Stimulated activated naive CD4-positive, alpha-beta T cell (primary cell): ENCODE results near the gene TRAM2.

ENCODE experiments used
- DNase-seq, 6 experiments: peaks; one replicate each; lab custom pipeline; 2025; lab: John Stamatoyannopoulos, UW

TRAM2 gene

DNA sequence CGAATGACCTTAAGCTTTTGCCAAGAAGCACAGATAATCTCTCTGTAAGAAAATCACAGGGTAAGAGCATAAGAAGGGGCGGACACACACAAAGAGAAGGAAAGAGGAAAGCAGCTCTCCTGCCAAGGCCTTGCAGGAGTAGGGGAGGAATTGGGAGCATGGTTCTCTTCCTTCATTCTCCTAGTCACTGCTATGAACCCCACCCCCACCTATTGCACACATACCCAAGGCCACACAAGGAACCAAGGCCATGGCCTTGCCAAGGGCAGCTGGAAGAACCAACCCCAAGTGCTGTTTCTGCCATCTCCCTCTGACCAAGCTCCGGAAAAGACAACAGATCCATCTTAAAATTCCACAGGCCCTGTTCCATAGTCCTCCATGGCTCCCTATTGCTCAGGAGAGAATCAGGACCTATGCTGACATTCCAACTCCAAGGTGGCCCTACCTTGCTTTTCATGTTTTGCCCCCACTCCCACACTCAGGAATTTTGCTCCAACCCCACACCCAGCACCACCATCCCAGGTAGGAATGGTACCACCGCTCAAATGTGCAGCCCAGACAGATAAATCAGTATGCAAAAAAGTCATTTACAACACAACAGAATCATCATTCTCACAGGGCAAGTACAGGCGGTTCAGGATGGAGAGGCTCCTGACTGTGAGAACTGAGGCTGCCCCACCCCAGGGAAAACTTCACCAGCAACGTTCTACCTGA lies 31.3 kb downstream of the TRAM2 start:
- DNase-seq: no peak

DNA sequence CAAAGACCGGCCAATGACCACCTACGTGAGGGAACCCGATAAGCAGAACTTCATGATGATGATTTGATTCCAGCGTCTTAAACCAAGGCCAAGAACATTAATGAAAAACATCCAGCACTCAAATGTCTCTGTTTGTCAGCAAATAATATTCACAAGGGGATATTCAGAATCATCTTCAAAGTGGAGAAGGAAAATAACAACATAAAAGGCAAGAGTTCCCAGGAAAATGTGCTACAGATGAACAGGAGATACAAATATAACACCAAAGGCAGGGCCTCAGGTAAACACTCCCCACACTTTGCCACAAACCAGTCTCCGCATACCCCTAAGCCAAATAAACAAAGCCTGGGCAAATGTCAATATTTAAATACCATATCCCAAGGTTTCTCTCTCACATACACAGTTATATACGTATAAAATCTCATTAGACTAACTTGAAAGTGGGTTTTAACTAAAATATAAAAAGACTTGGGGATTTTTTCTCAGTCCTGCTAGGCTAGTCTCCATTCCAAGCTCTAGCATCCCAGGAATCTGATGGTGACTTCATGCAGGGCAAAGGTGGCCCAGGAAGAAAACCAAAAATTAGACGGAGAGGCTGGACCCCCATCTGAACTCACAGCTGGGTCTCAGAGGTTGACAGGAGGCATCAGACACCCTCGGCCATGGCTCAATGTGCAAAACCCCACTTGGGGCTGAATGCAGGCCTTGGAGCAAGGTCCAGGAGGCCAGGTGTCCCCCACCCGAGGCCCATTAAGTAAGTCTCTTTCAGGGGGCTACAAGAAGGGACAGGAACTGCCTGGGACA lies 32.1 kb downstream of the TRAM2 start:
- DNase-seq: no peak

DNA sequence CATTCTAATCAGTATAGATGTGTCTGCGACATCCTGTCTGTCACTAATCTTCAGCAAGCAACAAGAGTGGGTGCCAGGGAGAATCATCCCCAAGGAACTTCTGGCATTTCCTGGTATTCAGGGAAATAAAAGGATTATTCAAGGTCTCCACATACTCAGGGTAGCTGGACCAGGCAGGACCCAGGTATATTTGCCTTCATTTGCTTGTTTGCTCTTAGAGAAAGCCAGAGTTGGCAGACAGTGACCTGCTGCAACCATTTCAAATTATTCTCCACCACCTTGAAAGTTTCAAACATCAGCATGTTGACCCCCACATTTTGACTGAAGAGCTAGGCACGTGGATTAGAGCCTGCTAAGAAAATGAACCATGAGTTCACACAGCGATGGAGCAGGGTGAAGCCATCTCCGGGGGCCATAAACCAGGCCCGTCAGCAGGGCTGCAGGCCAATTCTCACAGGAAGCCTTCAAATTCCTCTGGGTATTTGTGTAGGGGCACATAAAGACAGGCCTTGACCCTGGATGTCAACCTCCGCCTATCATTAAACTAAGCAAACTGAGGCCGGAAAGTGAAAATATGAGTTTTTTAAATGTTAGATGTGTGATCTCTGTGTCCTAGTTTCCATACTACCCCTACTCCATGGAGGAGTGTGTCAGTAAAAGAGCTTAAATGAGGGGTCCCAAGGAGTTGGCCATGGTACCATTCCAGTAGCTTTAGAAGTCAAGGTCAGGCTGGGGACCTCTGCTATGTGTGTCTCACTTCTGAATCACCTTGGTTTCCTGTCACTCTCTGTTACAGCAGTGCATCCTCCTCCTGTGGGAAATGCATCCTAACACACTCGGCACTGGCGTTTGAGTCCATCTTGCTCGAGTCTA lies 32.9 kb downstream of the TRAM2 start:
- no peak for DNase-seq

DNA sequence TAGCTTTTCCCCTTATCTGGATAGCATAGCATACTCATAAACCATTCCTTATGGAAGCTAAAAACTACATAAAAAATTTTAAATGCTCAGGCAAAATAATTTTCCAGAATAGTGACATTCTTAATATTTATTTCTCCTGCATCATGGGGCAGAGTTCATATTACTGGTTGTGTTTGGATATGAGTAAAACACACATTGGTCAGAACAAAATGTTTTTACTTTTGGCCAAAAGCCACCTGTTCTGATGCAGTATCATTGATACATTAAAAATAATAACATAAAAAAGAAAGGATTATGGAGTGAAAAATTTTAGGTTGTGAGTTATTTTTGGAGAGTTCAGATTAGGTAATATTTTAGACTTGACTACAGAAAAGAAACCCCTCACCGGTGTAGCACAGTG lies 33.6 kb downstream of the TRAM2 start:
- no peak for DNase-seq

DNA sequence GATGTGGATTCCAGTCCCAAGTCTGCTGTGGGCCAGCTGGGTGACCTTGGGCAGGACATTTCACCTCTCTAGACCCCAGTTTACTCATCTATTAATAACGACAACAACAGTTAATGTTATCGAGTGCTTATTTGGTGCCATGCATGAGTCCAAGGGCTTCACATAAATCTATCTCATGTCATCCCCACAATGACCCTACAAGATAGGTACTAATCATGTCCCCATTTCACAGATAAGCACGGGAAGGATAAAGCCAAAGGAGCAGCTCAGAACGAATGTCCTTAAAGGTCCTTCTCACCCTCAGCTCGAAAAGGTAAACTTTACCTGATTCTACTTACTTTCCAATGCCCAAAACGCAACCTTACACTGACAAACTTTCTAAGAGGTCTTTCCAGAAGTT lies 35.7 kb downstream of the TRAM2 start:
- DNase-seq: no peak

DNA sequence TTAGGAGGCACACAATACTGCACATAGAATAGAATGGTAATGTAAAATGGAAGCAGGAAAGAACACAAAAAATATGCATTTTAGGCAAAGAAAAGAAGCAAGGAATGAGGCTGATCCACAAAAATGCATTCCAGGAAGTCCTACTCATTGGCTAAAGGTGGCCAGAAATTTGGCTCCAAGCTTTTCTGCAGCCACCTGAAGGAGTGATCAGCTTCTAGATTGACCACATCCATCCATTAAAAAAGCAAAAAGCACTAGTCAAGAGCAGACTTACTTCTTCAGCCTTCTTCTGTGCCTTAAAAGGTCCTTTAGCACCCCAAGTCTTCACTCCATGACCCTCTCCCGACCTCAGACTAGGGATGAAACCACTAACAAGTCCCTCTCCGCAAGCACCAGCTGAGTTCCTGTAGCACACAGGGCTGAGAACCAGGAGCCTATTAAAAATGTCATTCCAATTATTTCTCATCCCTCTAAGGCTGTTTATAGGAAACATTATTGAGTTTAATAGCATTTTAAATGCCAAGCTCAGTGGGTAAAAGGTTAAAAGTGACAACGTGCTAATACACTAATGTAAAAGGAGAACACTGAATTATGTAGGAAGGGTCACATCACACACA lies 36.5 kb downstream of the TRAM2 start:
- DNase-seq: no peak

DNA sequence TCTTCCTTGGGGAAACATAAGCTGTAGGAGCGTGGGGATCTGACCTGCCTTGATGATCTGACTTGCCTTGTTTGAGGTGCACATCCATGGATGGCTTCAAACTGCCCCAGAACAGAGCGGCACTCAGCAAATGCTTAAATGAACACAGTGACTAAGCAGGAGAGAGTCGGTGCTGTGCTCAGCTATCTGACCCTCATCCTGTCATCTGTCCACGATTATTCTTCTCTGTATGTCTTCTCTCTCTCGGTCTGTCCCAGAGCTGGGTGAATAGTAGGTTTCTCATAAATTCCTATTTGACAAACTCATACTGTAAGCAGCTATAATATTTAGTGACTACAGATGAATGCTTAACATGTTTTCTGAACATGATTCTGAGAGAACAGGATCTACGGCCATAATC lies 37.3 kb downstream of the TRAM2 start:
- DNase-seq: no peak

DNA sequence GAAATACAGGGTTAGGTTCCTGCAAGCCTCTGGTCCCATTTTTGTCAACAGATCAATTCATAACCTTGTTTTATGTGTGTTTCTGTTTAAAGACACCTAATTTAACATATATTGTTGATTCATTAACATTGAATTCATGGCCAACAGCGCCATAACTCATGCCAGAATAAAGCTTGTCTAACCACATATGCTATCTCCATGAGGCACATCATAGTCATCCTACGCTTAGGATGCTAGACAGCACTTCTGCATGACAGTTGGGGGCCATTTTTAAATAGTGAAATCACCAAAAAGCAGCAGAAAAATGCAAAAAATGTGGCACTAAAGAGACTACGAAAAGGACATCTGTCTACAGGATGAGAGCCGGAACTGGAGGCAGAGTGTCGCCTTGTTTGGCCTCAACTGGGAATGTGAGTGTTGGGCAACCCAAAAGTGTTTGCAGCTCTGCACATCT lies 37.9 kb downstream of the TRAM2 start:
- no peak for DNase-seq

DNA sequence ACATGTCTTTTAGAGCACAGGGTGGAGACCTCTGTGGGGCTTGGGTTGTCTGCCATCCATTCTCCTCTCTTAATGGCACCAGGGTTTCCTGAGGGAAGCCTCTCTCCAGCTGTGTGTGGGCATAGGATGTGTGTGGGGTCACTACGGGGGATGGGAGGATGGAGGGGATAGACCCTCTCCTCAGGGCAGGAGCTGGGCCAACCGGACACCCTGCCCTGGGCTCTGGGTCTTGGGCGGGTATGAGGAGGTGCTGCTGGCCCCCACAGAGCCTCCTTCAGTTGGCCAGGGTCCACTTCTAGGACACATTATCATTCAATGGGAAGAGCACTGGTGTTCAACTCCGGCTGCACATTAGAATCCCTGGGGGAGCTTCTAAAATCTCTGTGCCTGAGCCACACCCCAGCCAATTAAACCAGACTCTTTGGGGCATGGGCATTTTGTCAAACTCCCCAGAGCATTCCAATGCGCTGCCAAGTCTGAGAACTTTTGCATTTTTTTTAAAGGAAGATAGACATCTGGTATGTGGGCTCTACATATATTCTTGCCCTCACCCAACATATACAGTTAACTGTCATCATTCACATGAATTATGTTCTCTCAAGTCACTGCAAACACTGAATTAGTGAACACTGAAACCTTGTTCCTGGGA lies 38.5 kb downstream of the TRAM2 start:
- no peak for DNase-seq

DNA sequence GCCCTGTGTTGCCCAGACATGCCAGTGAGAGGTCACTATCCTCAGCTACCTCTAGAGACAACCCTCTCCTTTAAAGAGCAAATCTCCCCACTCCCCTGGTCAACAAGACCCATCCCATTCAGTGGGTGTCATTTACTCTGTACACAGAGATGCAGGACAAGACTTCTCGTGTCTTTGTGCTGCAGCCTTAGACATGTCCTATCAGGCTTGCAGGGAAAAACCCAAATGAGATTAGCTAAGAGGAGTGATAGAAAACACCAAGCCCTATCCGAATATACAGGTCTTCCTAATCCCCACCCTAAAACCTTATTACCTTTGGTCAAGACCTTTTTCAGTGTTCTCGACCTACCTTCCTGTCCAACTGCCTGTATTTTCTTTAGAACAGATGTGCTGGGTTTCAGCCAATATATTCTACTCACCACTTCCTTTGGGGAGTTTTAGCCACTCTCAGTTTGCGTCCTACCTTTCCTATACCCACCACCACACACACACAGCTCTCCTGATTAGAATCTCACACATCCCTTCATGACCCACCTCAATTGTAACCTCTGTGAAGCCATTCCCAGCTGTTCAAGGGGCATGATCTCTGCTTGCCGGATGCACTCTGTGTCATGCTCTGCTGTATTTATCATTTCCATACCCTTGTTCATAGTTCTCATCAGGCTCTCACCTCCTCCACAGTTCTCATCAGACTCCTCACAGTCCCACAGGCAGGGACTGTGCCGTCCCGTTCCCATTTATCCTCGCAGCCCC lies 39.7 kb downstream of the TRAM2 start:
- DNase-seq: no peak

DNA sequence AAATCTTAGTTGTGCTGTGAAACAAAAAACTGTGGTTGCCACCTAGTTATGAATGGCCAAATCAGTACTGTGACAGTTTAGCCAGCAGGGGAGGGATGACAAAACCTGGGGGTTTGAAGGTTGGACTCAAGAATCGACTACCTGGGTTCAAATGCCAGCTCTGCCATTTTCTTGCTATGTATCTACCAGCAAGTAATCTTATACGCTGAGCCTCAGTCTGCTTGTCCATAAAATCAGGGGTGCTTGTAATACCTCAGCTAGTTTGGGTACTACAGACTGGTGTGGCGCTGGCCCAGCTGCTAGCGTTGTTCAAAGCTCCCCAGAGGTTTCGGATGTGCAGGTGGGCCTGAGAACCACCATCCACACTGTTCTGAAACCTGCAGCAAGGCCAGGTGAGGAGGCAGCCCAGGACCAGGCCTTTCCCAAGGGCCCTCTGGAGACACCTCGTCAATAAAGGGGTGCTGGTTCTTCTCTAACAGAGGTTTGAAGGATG lies 40.4 kb downstream of the TRAM2 start:
- DNase-seq: no peak

DNA sequence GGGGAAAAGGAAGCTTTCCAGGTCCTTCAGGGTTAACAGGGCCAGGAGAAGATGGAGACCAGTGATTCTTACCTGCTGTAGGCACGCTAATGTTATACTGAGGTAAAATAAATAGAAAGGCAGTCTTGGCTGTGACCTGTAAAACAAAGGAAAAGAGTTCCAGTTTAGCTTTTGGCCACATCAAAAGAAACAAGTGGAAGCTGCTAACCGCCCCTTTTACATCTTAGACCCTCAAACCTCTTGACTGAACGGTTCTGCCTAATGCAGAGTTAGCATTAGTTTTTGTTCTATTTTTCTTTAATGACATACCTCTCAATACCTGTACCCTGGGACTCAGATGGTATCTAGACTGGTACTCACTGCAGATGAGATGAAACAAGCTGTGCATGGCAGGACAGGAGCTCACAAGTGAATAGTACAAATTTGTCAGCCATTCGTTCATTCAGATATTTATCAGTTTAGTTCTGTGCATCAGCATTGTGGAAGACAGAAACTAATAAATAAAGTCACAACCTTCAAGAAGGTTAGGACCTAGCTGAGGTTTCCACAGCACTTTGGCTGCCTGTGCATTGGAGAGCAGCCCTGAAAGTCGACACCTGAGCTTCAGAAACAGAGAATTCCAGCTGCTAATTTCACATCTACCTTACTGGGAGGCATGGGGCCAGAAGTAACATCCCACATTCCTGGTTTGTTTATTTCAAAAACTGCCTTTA lies 41.0 kb downstream of the TRAM2 start:
- no peak for DNase-seq

DNA sequence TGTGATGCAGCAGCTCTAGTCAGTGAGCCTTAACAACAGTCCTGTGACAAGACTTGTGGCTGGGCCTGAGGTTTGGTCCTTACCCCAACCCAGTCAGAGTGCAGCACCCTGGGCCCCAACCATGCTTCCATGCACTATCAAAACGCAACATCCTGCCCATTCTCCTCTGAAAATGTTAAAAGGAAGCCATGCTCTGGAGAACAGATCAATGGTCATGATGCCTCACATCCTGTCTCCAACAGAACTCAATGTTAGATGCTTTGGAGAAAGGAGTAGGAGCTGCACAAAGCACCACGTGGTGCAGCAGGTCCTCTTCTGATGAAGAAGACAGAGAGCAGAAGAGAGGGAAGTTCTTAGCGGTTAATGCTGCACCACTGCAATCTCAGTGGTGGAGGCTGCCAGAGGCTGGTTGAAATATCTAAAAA lies 41.9 kb downstream of the TRAM2 start:
- DNase-seq: no peak

DNA sequence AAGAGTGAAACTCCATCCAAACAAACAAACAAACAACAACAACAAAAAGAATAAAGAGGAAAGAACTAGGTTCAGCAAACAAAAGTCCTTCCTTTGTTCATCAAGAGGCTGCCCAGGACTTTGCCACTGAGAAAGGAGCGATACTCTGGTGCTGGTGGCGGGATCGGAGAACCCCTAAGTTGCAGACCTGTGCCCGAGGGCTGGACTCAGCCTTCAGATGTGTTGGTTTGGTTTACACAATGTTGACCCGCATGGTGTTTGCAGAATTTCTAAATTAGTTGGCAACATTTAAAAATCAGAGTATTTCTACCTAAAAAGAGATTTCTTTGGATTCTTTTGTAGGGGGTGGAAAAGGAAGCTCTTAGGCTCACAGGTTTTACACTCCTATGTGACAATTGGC lies 42.5 kb downstream of the TRAM2 start:
- DNase-seq: no peak

DNA sequence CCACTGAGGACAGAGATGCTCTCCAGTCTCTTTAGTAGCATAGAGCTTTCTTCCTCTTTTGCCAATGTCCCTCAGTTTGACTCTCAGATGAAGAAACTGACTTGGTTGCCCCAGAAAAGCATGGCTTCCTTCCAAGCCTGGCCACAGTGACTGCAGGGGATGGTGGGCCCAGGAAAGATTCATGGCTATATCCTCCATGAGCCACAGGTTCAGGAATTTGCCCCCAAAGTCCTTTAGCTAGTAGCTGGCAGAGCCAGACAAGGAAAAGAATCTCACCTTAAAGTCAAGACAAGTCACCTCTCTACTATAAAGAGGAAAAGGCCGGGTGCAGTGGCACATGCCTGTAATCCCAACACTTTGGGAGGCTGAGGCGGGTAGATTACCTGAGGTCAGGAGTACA lies 43.4 kb downstream of the TRAM2 start:
- DNase-seq: no peak

DNA sequence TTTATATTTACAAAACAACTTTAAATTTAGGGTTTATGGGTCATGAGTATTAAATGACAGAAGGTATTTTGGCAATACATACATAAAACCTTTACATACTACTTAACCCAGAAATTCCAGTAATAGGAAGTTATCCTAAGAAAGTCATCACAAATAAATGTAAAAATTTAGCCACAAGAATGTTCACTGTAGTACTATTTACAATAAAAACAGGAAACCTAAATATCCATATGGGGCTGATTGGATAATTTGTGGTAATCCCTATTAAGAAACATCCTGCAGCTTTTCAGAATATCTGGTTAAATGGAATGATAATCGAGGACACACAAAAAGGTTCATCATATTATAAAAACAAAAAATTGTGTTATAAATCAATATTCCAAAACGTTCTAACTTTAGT lies 44.4 kb downstream of the TRAM2 start:
- no peak for DNase-seq

DNA sequence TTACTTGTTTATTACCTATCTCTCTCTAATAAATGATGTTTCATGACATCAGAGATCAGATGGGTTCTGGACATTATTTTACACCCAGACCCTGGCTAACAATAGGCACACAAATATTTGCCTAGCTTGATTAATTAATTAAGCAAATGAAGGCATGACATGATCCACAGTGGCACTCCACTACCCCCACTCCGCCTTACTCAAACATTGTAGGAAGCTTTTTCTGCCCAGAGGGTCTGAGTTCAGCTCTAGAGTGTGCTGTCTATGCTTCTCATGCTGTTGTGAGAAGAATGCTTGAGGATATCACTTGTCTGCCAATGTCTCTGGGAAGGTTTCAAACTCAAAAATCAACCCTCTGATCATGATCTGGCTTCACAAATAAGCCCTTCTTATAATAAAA lies 45.0 kb downstream of the TRAM2 start:
- no peak for DNase-seq

DNA sequence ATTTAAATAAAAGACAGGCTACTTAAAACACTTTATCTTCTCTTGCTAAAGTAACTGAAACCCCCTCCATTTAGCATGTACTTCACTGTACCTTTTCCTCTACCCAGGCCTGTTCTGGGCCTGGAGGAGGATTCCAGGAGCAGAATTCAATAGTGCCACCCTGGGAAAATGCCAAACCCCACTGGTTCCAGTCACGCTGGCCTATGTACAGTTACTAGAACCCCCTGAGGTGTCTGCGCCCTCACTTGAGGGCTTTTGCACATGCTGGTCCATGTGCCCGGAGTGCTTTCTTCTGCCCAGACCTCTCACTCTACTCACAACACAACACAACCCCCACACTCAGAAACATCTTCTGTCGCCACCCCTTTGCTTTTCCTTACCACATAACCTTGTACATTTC lies 45.5 kb downstream of the TRAM2 start:
- DNase-seq: no peak

DNA sequence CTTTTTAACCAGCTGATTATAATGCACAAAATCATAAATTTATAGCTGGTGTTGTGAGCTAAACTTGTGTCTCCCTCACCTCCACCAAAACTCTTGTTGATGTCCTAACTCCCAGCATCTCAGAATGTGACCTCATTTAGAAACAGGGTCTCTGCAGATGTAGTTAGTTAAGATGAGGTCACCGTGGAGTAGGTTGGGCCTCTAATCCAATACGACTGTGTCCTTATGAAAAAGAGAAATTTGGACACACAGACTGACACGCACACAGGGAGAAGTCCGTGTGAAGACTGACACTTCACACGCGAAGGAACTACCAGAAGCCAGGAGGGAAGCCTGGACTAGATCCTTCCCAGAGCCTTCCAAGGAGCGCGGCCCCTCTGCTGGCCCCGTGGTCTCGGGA lies 46.5 kb downstream of the TRAM2 start:
- no peak for DNase-seq

DNA sequence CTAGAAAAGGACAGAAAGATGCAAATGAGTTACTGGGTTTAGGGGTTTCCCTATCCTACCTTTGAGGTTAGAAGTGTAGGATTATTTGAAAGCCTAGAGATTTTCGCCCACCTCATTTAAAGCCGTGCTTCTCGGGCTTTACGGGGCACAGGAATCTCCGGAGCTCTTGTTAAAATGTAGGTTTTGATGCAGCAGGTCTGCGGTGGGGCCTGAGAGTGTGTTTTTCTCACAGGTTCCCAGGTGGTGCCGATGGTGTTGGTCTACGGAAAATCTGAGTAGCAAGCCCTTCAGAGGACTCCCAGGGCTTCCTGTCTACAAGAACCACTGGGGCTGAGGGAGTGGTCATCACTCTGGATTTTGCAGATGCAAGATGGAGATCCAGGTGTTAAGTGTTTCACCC lies 47.5 kb downstream of the TRAM2 start:
- DNase-seq: no peak
